Measurements from ENCODE around the gene TACR3. TPM values are rescaled to one million over a fixed set of nuclear protein-coding genes. Genes with fewer than 3 reads are reported as not detected.
"Not testable (repeated sequence)": the region's sequence is repeated elsewhere in the genome, so short reads cannot be mapped to it uniquely, and the experiment has no call there.

Gene TACR3
- total RNA-seq, 4 donors from 2014 or later, result under 0.01 TPM; not detected in 3

GRCh38 chr4:103591841-103592240 is 127.9 kb downstream of the TACR3 start:
- H3K27ac ChIP-seq, result no peak overlapping the region
- H3K36me3 ChIP-seq, result no peaks in the 10 kb centered on the region
- no peaks in the 10 kb centered on the region for H3K9me3 ChIP-seq
- no peaks in the 10 kb centered on the region for H3K27me3 ChIP-seq
- intact Hi-C loops (cut with DNase I), result no loop called here
- no peak for DNase-seq
- TF ChIP-seq POLR2A (IDR thresholded peaks at IDR 0.05) (no peak), CTCF (IDR thresholded peaks at IDR 0.05) (no peak)
- WGBS, 2 donors, result 58 to 59% methylated on average over 3 of the region's 3 CpGs
- H3K4me3 ChIP-seq, result no peak overlapping the region
- no peaks in the 10 kb centered on the region for H3K4me1 ChIP-seq

- Histone ChIP-seq H3K27me3 (no peaks in the 10 kb centered on the region), H3K9me3 (no peaks in the 10 kb centered on the region), H3K4me1 (no peaks in the 10 kb centered on the region), H3K27ac (no peak overlapping the region), H3K4me3 (no peak overlapping the region), H3K36me3 (no peaks in the 10 kb centered on the region)
- 72% methylated on average over 4 of the region's 4 CpGs for WGBS, 2 donors
- TF ChIP-seq POLR2A (IDR thresholded peaks at IDR 0.05), result no peak
- intact Hi-C loops (cut with DNase I), result no loop called here
- no peak for DNase-seq
Observed at GRCh38 chr4:103567591-103567990, 152.2 kb downstream of the TACR3 start.

GRCh38 chr4:103559178-103559577 is 160.6 kb downstream of the TACR3 start:
- H3K36me3 ChIP-seq; H3K27ac ChIP-seq; H3K4me1 ChIP-seq; intact Hi-C loops (cut with DNase I); H3K27me3 ChIP-seq; H3K4me3 ChIP-seq; H3K9me3 ChIP-seq; DNase-seq: not testable (repeated sequence)
- 67% methylated on average over 1 of the region's 5 CpGs; no CpG with 5 or more reads in 1 of the 2 donors for WGBS, 2 donors
